NCI-H510A (cell line): Measurements from ENCODE around the gene KCNH5.

Experiments used
- DNase-seq: peaks from one replicate; lab custom pipeline; 2025; lab: John Stamatoyannopoulos, UW

KCNH5 gene, protein sequence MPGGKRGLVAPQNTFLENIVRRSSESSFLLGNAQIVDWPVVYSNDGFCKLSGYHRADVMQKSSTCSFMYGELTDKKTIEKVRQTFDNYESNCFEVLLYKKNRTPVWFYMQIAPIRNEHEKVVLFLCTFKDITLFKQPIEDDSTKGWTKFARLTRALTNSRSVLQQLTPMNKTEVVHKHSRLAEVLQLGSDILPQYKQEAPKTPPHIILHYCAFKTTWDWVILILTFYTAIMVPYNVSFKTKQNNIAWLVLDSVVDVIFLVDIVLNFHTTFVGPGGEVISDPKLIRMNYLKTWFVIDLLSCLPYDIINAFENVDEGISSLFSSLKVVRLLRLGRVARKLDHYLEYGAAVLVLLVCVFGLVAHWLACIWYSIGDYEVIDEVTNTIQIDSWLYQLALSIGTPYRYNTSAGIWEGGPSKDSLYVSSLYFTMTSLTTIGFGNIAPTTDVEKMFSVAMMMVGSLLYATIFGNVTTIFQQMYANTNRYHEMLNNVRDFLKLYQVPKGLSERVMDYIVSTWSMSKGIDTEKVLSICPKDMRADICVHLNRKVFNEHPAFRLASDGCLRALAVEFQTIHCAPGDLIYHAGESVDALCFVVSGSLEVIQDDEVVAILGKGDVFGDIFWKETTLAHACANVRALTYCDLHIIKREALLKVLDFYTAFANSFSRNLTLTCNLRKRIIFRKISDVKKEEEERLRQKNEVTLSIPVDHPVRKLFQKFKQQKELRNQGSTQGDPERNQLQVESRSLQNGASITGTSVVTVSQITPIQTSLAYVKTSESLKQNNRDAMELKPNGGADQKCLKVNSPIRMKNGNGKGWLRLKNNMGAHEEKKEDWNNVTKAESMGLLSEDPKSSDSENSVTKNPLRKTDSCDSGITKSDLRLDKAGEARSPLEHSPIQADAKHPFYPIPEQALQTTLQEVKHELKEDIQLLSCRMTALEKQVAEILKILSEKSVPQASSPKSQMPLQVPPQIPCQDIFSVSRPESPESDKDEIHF

DNA sequence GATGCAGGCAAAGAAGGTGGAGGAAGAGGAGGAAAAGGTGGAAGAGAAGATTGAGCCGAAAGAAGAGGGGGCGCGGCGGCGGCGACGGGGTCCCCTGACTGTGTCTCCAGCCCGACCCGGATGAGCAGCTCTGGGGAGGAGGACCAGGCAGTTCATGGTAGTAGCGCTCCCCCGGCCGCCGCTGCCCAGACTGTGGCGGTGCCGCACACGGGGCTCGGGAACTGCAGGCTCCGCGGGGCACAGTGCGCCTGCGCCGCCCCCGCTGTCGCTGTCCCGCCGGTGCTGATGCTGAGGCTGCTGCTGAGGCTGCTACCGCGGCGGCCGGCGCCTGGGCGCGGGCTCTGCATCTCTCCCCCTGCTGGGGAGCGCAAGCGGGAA, at the start of gene KCNH5:
TSS of gene KCNH5 (minus strand) at position 225 of the 378 bp plus-strand sequence. CDS start 272 bp downstream, outside the sequence.
- peak; percentile 66 for DNase-seq

DNA sequence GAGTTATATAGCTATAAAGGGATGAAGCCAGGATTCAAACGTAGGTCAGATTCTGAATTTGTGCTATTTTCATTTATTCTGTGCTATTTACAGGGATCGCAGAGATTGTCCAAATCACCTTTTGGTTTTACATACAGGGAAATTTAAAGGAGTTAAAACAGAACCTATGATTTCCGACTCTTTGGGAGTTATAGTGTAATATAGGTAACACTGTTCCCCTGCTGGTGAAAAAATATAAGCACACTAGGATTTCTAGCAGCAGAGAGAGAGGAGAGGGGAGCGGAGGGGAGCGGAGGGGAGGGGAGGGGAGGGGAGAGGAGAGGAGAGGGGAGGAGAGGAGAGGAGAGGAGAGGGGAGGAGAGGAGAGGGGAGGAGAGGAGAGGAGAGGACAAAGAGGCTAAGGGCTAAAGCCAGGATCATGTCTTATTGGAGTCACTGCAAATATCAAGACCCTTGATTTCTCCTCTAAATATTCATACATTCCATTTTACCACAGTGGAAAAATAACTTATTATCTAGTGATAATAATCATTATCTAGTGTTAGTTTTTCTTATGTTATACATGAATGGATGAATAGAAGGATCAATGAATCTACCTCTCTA, 46.2 kb upstream of the KCNH5 start:
- DNase-seq: no peak

DNA sequence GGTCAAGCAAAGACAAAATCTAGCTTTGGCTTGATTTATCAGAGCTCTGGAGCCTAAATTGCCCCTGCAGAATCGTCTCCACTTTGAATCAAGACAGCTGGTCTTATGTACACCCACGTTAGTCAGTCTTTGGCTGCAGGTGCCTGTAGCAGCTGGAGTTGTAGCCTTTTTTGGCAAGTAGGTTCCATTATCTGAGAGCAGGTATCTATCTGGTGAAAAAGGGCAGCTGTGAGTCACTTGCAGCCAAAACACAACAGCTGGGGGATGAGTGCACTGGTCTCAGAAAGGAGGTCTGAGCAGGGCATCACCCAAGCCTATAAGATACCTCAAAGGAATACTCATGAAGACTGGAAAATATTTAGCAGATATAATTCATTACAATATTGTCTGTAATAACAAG, 43.6 kb upstream of the KCNH5 start:
- DNase-seq: no peak

DNA sequence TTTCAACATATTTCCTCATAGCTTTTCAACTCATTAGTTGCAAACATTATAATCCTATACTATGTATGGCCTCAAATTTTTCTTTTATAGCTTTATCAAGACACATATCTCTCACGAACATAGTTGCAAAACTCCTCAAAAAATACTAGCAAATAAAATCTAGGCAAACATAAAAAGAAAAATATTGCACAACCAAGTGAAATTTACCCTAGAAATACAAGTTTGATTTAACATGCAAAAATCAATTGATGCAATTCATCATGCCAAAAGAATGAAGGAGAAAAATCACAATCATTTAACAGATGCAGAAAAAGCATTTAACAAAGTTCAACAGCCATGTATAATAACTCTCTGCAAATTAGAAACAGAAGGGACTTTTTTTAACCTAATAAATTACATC, 33.3 kb upstream of the KCNH5 start:
- DNase-seq: no peak

DNA sequence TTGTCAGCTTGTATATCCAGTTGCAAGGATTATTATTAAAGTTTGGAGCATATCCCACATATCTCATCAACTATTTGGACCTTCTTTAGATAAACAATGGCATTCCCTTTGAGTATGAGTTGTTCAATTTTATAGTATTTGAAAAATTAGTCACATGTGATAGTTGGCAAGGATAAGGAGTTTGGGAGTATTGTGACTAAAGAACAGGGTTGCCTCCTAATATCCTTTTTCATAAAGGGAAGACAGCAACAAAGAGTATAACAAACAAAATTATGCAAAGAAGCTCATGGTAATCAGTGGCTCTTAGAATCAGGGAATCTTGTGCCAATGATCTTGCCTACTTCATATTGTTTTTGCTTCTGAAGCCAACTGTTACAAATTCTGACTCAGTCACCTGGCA, 31.2 kb upstream of the KCNH5 start:
- no peak for DNase-seq

DNA sequence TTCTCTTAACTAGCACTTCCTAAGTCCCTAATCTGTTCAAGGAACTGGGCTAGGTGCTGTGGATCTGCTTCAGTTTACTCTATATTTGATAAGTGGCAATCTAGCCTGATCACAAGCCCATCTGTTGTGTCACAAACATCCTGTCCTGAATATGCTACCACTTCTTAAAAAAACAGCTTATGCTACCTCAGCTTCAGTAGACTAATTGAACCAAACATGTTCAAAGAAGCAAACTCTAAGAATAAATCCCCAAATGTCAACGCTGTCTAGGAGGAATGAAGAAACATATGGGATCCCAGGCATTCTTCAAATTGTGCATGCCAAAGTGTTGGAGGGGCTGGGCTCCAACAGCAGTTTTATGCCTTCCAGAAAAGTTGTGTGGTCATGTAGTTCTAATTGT, 10.4 kb upstream of the KCNH5 start:
- DNase-seq: no peak

DNA sequence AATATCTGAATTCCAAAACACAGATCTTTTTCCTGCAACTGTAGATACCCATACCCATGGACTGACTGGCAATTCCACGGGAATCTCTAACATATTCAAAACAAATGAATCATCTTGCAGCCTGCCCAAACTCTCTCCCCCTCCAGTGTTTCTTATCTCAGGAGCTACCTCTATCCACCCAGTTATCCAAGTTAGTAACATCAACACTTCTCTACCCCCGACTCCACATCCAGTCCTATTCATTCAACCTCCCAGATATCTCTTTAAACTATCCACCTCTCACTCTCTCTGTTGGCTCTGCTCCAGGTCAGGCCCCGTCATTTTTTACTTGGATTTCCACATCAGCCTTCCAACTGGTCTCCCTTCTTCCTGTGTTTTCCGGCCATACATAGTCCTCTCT, 6.7 kb upstream of the KCNH5 start:
- DNase-seq: no peak

DNA sequence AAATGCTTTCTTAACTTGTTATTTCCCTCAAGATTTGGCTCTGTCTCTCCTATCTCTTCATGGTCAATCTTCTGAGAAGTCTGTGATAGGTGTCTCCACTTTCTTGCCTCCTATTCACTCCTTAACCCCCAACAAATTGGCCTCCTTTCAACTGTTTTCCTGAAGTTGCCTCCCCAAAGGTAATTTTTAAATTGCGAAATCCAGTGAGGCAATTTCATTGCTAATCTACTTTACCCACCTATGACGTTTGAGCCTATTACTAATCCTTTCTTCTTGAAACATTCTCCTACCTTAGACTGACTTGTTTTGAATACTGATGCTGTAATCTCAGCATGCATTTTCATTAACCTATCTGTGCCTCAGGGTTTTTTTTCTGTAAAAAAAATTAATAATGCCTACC, 6.0 kb upstream of the KCNH5 start:
- DNase-seq: no peak

DNA sequence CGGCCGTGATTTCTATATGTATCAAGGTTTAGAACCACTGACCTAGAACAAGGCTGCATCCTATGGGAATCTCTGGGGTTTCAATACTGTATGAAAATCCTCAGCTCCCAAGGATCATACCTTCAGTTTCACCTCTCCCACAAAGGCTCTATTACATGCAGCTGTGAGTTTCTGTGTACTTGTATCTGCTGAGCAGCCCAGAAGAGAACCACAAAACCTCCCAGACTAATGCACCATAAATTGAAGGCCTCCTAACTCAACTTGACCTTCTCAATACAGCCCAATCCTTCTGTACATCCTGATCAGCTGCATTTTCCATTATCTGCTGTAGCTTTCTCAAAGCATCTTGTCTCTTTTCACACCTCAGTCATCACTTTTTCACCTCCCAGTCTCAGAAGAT, 5.4 kb upstream of the KCNH5 start:
- no peak for DNase-seq

DNA sequence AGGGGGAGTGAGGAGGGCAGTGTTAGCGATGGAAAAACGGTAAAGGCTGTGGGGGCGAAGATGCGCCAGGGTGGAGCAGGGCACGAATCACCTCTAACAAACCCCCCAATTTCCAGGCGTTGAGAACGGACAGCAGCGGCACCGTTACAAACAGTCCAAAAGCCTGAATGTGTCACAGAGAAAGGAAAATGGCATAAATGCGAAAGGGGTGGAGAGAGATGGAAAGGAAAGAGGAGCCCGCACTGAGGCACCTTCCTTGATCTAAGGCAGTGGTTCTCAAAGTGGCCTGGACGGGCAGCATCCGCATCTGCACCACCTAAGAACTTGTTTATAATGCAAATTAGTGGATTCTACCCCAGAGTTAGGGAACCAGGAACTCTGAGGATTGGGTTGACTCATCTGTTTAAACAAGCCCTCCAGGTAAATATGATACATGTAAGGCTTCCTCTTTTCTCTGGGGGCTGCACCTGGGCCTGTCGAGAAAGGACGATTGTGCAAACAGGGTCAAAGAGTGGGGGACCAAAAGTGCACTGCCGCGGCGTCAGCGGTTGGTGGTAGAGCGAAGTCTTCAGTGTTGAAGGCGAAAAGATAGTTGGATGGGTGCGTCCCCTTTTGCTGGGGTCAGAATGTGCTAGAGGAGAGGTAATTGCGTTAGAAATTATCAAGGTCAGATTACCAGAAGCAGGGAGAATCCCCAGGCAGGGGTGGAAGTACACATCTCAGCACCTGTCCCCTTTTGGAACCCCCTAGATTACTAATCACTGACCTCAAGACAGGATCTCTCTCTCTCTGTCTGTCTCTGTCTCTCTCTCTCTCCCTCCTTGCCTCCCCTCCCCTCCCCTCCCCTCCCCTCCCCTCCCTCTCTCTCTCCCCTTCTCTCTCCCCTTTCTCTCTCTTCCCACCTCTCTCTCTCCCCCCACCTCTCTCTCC, 1.3 kb upstream of the KCNH5 start:
- DNase-seq: no peak

DNA sequence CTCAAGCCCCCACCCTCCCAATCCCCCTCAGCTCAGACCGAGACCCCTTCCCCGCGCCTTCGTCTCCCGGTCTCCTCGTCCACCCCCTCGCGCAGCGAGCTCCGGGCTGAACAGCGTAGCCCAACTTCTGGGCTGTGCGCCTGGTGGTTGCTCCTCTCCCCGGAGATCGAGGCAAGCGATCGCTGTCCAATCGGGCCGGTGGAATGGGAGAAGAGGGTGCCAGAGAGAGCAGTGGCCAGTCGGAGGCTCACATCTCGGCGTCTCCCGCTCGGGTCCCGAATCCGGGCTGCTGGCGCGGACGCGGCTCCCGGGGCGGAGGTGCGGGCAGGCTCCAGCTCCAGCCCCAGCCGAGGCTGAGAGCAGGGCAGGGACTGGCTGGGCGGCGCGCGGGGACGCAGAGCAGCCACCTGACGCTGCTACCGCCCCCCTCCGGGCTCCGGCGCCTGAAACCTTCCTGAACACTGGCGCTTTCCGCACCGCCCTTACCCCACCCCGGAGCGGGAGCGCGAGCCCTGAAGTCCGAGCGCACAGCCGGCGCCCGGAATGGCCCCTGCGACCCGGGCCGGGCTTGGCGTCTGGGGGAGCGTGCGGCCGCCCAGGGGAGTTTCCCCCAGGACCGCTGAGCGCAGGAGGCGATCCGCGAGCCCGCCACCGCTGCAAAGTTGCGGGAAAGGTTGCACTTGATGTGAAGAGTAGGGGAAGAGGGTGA, 508 bp upstream of the KCNH5 start:
- DNase-seq: peak; percentile 81

DNA sequence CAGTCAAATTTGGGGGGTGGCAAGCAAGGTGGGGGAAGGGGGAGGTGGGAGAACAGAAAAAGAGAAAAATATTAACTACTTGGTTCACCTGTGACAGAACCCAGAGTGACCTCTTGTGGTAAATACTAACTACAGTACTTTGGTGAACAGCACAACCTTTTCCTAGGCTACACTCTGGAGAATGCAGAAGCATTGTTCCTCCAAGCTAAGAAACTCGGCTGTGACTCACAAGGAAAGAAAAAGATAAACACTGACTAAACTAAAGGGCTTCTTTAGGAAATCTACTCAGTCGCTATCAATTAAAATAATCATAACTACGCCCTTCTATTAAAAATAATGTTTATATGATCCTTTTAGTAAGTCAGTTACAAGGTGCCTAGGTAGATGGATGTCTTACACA, 5.4 kb downstream of the KCNH5 start:
- no peak for DNase-seq

DNA sequence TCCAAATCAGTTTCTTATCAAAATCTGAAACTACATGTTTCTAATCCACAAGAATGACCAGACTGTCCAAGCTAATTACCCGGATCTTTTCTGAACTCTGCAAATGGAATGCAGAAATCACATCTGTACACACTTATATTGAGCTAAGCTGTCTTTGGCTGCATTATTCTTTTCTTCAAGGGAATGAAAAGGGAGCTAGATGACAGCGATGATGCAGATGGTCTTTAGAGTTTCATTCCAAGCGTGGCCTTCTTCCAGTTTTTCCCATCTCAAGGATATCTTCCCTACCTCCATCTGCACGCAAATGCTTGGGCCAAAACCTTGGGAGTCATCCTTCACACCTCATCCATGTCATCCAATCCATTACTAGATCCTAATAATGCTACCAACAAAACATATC, 12.6 kb downstream of the KCNH5 start:
- no peak for DNase-seq

DNA sequence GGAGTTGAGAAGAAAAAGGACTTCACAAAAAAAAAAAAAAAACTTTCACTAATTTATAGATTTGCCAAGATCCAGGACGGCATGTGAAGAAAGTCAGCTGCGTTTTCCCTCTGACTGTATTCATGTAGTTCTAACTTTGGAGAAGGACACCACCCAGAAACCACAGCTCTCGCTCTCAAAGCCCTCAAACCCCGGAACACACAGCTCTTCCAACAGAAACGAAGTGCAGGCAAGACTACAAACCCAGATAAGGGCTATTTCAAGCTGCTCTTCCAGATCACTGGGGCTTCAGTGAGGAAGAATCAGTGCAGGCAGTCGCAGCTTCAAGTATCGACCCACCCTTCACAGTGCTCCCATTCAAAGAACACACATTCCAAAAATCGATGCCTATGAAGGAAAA, 13.2 kb downstream of the KCNH5 start:
- no peak for DNase-seq

DNA sequence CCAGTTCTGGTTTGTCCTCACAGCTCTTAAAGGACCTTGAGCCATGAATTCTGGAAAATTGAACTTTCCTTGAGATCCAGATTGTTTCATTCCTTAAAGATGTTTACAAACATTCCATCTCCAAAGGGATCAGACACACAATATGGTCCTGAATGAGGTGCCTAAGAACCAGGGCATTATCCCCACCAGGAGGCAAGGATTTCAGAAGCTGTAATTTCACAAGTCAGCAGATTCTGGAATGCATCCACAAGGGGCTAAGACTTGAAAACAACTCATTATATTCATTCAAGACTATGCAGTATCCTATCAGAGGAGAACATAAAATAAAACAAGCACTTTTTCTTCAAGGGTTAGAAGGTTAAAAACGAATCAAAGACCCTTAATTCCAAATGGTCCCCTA, 15.1 kb downstream of the KCNH5 start:
- no peak for DNase-seq

DNA sequence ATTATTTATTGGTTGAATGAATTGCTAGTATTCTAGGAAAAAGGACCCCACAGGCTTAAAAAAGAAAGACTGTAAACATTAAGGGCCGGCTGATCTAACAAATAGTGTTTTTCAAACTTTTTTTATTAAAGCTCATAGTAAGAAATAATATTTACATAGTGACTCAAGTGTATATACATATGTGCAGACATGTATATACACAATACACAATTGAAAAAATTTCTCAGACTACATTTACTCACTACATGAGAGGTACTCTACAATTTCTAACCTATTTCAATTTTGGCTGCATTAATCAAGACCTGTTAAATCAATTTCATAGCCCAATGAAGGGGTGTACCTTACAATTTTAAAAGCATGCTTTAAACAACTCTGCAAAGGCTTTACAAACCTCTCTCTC, 17.5 kb downstream of the KCNH5 start:
- DNase-seq: no peak

DNA sequence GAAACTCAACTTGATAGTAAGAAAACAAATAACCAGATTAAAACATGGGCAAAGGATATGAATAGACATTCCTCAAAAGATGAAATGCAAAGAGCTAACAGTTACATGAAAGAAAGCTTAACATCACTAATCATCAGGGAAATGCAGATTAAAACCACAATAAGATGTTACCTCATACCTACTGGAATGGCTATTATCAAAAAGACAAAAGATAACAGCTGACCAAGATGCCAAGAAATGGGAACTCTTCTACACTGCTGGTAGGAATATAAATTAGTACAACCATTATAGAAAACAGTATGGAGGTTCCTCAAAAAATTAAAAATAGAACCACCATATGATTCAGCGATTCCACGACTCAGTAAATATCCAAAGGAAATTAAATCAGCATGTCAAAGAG, 18.8 kb downstream of the KCNH5 start:
- no peak for DNase-seq

DNA sequence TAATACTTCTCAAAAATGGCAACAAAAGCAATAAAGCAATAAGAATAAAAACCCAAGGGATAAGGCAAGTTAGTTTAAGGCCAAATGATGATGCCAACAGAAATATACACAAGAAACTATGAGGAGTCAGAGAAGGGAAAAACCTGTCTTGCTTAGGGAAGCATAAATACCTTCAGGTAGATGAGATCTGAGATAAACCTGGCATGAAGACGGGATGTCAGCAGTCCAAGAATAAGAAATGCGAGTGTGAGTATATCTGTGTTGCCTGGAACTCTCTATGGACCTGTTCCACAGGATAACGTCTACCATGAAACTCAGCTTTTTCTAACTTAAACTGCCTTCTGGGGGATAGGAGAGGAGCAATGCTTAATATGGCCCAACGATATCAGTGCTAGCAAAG, 30.6 kb downstream of the KCNH5 start:
- no peak for DNase-seq

DNA sequence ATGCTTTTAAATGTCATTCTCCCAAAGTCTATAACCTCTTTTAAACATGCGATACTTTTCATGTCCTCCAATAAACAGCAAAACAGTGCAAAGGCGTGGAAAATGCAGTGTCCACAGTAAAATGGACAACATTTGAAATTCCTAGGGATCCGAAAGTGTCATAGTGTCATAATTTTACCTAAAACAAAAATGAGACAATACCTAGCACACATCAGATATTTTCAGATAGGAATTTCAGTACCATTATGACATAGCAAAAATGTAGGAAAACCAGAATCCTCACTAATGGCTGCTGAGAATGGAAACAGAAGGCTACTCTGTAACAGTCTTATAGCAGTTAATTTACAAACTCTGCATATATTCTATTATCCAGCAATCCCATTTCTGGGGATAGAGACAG, 33.1 kb downstream of the KCNH5 start:
- DNase-seq: no peak

DNA sequence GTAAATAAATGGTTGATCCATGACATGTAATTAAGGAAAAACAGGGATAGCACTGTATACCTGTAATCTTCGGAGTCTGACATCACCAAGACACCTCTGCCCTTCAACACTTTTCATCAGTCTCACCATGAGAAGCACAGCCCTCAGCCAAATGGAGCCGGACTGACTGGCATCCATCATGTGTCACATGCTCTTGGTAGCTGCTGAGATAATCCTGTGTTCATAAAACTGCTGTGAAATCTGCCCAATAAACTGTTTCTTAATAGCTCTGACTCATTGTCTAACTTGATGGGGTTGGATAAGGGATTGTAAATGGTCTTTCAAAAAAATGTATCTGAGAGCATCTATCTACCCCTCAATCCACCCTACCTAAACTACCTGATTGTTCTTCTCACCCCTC, 33.6 kb downstream of the KCNH5 start:
- no peak for DNase-seq

DNA sequence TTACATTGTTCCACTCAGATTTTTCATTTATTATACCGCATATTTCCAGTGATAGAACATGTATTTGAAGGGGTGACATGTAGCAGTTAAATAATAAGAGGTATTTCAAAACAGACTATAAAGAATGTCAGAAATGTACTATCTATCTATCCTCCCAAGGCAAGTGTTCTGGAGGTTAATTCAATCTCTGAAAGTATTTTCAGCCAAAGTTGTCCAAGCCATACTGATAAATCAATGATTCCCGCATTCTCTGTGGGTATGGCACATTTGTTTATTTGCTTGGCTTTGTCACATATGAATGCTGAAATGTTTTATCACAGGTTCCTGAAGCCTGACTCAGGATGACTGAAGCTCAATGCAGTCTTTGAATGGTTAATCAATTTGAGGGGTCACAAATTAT, 35.8 kb downstream of the KCNH5 start:
- no peak for DNase-seq
